ENCODE results near the gene BID. TPM values are rescaled to one million over a fixed set of nuclear protein-coding genes. Genes with fewer than 3 reads are reported as not detected.

BID gene
- total RNA-seq, 1 experiment from 2014 or later: 32.5 TPM

GRCh38 chr22:17719911-17720310, 54.4 kb downstream of the BID start (continued):
- TF ChIP-seq AR (CRISPR knock-in tag; IDR thresholded peaks at IDR 0.05): no peak
- TF ChIP-seq TEAD1 (CRISPR knock-in tag; IDR thresholded peaks at IDR 0.05): no peak
- TF ChIP-seq, protein P1, sequence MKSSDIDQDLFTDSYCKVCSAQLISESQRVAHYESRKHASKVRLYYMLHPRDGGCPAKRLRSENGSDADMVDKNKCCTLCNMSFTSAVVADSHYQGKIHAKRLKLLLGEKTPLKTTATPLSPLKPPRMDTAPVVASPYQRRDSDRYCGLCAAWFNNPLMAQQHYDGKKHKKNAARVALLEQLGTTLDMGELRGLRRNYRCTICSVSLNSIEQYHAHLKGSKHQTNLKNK (CRISPR knock-in tag; IDR thresholded peaks at IDR 0.05): no peak
- TF ChIP-seq, protein P2, sequence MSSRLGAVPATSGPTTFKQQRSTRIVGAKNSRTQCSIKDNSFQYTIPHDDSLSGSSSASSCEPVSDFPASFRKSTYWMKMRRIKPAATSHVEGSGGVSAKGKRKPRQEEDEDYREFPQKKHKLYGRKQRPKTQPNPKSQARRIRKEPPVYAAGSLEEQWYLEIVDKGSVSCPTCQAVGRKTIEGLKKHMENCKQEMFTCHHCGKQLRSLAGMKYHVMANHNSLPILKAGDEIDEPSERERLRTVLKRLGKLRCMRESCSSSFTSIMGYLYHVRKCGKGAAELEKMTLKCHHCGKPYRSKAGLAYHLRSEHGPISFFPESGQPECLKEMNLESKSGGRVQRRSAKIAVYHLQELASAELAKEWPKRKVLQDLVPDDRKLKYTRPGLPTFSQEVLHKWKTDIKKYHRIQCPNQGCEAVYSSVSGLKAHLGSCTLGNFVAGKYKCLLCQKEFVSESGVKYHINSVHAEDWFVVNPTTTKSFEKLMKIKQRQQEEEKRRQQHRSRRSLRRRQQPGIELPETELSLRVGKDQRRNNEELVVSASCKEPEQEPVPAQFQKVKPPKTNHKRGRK (CRISPR knock-in tag; IDR thresholded peaks at IDR 0.05; ENCODE audit: borderline replicate concordance): no peak
- no peak for TF ChIP-seq SMAD4 (CRISPR knock-in tag; IDR thresholded peaks at IDR 0.05)
- TF ChIP-seq FOXJ3 (CRISPR knock-in tag; IDR thresholded peaks at IDR 0.05; ENCODE audit: borderline replicate concordance): no peak
- no peak for TF ChIP-seq E2F5 (CRISPR knock-in tag; IDR thresholded peaks at IDR 0.05)
- no peak for TF ChIP-seq ATF6 (CRISPR knock-in tag; IDR thresholded peaks at IDR 0.05)

- no peak for DNase-seq (ENCODE audit: low spot score)
- ATAC-seq: no peak
- ChIA-PET POLR2A (no interaction called here), CTCF (interaction anchor here (0.7 kb wide), 1 partner anchor 26 kb away, joined by 3 read pairs; no protein-coding TSS in a partner anchor)
- 0 out of 2 replicates have a peak, but pooled peaks cover under 1% of the 10 kb centered on the region for H3K4me1 Mint-ChIP-seq
- no peaks in the 10 kb centered on the region for H3K9me3 Mint-ChIP-seq
- no peaks in the 10 kb centered on the region for H3K36me3 Mint-ChIP-seq
- H3K27ac Mint-ChIP-seq: no peak overlapping the region
- H3K27me3 Mint-ChIP-seq (ENCODE audit: low read depth): no peaks in the 10 kb centered on the region
- H3K4me3 Mint-ChIP-seq: no peak overlapping the region
- TF ChIP-seq, protein P3, sequence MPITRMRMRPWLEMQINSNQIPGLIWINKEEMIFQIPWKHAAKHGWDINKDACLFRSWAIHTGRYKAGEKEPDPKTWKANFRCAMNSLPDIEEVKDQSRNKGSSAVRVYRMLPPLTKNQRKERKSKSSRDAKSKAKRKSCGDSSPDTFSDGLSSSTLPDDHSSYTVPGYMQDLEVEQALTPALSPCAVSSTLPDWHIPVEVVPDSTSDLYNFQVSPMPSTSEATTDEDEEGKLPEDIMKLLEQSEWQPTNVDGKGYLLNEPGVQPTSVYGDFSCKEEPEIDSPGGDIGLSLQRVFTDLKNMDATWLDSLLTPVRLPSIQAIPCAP (CRISPR knock-in tag; IDR thresholded peaks at IDR 0.05): no peak
- TF ChIP-seq JAZF1 (CRISPR knock-in tag; IDR thresholded peaks at IDR 0.05) (no peak), ZNF232 (CRISPR knock-in tag; IDR thresholded peaks at IDR 0.05) (no peak), TEAD1 (CRISPR knock-in tag; IDR thresholded peaks at IDR 0.05) (no peak), SP1 (CRISPR knock-in tag; conservative IDR thresholded peaks at IDR 0.05) (no peak), SMAD3 (CRISPR knock-in tag; IDR thresholded peaks at IDR 0.05; ENCODE audit: borderline replicate concordance) (no peak), ZBTB21 (CRISPR knock-in tag; IDR thresholded peaks at IDR 0.05; ENCODE audit: borderline replicate concordance) (no peak), NR1H2 (CRISPR knock-in tag; IDR thresholded peaks at IDR 0.05) (no peak), NFATC4 (CRISPR knock-in tag; IDR thresholded peaks at IDR 0.05) (no peak), ZNF425 (CRISPR knock-in tag; conservative IDR thresholded peaks at IDR 0.05) (no peak), ESRRA (CRISPR knock-in tag; IDR thresholded peaks at IDR 0.05; ENCODE audit: borderline replicate concordance) (no peak)
- TF ChIP-seq, protein P4, sequence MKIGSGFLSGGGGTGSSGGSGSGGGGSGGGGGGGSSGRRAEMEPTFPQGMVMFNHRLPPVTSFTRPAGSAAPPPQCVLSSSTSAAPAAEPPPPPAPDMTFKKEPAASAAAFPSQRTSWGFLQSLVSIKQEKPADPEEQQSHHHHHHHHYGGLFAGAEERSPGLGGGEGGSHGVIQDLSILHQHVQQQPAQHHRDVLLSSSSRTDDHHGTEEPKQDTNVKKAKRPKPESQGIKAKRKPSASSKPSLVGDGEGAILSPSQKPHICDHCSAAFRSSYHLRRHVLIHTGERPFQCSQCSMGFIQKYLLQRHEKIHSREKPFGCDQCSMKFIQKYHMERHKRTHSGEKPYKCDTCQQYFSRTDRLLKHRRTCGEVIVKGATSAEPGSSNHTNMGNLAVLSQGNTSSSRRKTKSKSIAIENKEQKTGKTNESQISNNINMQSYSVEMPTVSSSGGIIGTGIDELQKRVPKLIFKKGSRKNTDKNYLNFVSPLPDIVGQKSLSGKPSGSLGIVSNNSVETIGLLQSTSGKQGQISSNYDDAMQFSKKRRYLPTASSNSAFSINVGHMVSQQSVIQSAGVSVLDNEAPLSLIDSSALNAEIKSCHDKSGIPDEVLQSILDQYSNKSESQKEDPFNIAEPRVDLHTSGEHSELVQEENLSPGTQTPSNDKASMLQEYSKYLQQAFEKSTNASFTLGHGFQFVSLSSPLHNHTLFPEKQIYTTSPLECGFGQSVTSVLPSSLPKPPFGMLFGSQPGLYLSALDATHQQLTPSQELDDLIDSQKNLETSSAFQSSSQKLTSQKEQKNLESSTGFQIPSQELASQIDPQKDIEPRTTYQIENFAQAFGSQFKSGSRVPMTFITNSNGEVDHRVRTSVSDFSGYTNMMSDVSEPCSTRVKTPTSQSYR (CRISPR knock-in tag; IDR thresholded peaks at IDR 0.05): no peak
- TF ChIP-seq, protein P2 (CRISPR knock-in tag; IDR thresholded peaks at IDR 0.05; ENCODE audit: borderline replicate concordance): no peak
- TF ChIP-seq, protein P5, sequence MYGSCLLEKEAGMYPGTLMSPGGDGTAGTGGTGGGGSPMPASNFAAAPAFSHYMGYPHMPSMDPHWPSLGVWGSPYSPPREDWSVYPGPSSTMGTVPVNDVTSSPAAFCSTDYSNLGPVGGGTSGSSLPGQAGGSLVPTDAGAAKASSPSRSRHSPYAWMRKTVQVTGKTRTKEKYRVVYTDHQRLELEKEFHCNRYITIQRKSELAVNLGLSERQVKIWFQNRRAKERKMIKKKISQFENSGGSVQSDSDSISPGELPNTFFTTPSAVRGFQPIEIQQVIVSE (CRISPR knock-in tag; IDR thresholded peaks at IDR 0.05; ENCODE audit: borderline replicate concordance): no peak
Measured at GRCh38 chr22:17717708-17718107, 56.6 kb downstream of the BID start.

Data from WTC11 (cell line).